TTC549 (cell line): Measurements from ENCODE around the gene SH2D2A.
A peak's percentile ranks its signal among the peaks of the same experiment; 100 is the strongest.
"Not testable (repeated sequence)": the region's sequence is repeated elsewhere in the genome, so short reads cannot be mapped to it uniquely, and the experiment has no call there.

ENCODE experiments used
- FAIRE-seq: peaks from 2 replicates; lab custom pipeline; 2012; peaks lifted over from hg19 to GRCh38; lab: Jason Lieb, UNC

SH2D2A gene

DNA sequence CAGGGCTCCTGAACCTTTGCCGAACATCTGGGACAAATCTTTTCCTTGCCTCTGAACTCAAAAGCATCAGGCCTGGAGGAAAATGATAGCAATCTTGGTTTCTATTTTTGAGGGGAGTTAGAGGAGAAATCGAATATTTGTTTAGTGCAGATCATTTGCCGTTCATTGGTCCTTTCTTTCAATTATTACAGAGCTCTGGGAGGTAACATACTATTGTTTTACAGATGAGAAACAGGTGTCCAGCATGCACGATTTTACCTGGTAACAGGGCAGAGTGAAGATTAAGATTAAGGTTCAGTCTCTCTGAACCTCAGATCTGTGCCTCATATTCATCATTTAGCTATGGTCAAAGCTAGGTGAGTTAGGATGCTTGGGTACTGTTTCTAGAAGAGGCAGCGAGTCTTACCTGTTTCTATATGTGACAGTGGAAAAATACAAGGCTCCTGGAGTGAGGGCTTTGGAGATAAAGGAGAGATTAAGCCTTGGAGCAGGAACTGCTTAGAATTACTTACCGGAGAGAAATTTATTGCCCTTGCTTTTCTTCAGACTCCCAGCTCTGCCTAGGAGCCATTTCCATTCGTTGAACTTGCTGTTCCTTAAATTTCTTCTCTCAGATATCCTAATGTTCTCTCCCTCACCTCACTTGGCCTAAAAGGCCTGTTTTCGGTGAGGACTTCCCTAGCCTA lies 47.9 kb downstream of the SH2D2A start:
- no peak for FAIRE-seq

GRCh38 chr1:156767879-156768604 lies 48.6 kb downstream of the SH2D2A start:
- no peak for FAIRE-seq

- FAIRE-seq = peak; percentile 100
These were observed 49.4 kb downstream of the SH2D2A start, which contains the start of gene PRCC for GRCh38 chr1:156767101-156767878. Gene PRCC, plus strand, starts transcription at chr1:156767535. Its CDS starts 237 bp downstream, at chr1:156767772.

DNA sequence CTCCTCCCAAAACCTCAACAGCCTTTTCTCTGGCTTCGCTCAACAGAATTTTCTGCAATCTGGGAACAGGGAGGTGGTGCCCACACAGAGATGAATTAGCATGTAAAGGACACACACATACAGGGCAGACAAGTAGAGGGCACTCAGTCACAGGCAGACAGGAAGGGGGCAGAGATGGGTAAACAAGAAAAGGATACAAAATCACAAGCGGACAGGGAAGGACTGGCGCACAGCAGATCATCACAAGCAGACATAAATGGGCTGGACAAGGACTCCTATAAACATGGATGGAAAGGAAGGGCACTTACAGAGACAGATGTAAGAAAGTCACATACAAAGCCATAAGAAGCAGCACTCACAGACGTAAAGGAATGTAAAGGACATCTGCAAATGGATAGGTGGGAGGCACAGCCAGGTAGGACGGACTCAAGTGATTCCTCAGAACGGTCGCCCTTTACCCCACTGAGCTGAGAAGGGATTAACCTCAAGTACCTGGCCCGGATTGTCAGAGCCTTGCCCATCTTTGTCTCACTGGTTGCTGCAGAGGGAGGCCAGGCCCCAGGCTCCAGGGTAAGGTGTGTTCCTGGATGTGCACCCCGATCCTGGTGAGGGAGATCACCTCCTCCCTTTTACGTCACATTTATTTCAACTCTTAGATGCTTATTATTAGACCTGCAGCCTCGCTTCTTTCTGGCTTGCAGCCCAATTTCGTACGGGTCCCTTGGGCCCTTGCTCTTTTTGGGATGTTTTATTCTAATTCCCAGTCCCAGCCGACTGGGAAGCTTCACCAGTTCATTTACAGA lies 50.1 kb downstream of the SH2D2A start:
- FAIRE-seq = no peak

- no peak for FAIRE-seq
These were observed 51.0 kb downstream of the SH2D2A start for GRCh38 chr1:156765666-156766065.

DNA sequence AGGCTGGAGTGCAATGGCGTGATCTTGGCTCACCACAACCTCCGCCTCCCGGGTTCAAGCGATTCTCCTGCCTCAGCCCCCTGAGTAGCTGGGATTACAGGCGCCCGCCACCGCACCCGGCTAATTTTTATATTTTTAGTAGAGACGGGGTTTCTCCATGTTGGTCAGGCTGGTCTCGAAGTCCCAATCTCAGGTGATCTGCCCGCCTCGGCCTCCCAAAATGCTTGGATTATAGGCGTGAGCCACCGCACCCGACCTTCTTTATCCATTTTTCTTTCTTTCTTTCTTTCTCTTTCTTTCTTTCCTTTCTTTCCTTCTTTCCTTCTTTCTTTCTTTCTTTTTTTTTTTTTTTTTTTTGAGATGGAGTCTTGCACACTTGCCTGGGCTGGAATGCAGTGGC lies 51.5 kb downstream of the SH2D2A start:
- not testable (repeated sequence) for FAIRE-seq

- no peak for FAIRE-seq
These were observed 55.9 kb downstream of the SH2D2A start for GRCh38 chr1:156760796-156761104.

DNA sequence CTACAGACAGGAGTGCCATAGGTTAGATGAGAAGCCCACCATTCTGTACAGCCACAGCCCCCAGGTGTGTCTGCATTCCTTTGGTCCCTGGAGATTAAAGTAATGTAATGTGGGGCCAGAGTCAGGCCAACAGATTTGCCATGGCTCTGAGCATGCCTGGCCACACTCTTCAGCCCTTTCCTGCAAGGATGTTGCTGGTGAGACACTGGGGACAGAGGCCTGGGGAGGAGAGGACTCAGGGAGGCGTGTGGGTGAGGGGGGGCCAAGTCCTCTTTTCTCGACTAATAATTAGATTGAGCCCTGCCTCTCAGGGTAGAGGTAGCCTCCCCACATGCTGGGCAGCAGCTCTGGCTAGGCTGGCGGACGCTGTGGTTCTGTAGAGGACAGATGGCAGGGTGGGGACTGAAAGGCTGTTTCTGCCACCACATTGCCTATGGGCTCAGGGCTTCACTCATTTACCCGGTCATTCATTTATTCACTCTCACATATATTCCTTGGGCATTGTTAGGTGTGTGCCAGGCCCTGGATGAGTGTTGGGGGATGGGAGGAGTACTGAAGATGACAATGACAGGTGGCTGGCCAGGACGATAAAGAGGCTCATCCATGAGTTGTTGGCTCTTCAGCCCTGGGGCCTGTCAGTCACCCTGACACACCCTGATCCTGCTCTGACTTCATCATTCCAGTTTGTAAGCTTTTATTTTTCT lies 56.4 kb downstream of the SH2D2A start:
- FAIRE-seq = no peak

GRCh38 chr1:156757572-156758253 lies 58.9 kb downstream of the SH2D2A start:
- FAIRE-seq = not testable (repeated sequence)

GRCh38 chr1:156756355-156756754 lies 60.3 kb downstream of the SH2D2A start:
- FAIRE-seq = no peak
